ENCODE results near the gene UBE2S. TPM values are rescaled to one million over a fixed set of nuclear protein-coding genes. Genes with fewer than 3 reads are reported as not detected.

The UBE2S gene
- total RNA-seq, 1 donor from 2014 or later, result 53.4 TPM

- Histone ChIP-seq H3K4me3 (ENCODE audit: low read depth, low read length) (peak overlapping the region; percentile 67), H3K27me3 (ENCODE audit: control insufficient read depth, insufficient read depth, low read length) (no peaks in the 10 kb centered on the region), H3K36me3 (ENCODE audit: control insufficient read depth, insufficient read depth, low read length) (no peaks in the 10 kb centered on the region)
- TF ChIP-seq CTCF (IDR thresholded peaks at IDR 0.05; ENCODE audit: insufficient read depth, low read length, poor library complexity, severe bottlenecking), result no peak
- no peak for DNase-seq (ENCODE audit: low read depth)
These were observed 38.7 kb downstream of the UBE2S start for GRCh38 chr19:55368701-55369563.

DNA sequence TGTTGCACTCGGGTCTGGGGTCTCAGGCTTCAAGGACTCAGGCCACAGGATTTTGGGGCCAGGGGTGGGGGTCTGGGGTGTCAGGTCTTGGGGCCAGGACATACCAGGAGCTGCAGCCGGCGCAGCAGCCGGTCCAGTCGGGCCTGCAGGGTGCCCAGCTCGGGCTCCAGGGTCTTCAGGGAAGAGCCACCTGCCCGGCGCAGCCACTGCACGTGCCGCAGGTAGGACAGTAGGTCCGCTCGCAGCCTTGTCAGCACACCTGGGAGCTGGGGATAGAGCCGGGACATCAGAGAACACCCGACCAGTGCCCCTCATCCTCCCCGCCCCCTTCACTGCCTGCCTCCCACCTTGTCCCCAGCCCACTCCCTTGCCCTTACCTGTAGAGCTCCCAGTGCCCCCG lies 39.5 kb downstream of the UBE2S start:
- TF ChIP-seq CTCF (IDR thresholded peaks at IDR 0.05; ENCODE audit: insufficient read depth, low read length, poor library complexity, severe bottlenecking), result no peak
- peak overlapping the region; percentile 67 for H3K4me3 ChIP-seq (ENCODE audit: low read depth, low read length)

DNA sequence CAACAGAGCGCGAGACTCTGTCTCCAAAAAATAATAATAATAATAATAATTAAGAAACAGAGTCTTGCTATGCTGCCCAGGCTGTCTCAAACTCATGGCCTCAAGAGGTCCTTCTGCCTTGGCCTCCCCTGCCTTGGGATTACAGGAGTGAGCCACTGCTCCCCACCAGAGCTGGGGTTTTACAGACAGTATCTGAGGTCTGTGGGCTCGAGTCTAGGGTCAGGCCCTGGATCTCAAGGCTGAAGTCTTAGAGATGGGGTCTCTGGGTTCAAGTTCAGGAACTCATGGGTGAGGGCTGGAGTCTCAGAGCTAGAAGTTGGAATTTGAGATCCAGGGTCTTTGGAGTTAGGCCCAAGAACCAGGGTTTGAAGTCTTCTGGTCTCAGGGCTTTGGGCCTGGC lies 40.8 kb downstream of the UBE2S start:
- no peaks in the 10 kb centered on the region for H3K27me3 ChIP-seq (ENCODE audit: control insufficient read depth, insufficient read depth, low read length)
- DNase-seq (ENCODE audit: low read depth), result no peak
- H3K4me3 ChIP-seq (ENCODE audit: low read depth, low read length), result no peak overlapping the region
- TF ChIP-seq CTCF (IDR thresholded peaks at IDR 0.05; ENCODE audit: insufficient read depth, low read length, poor library complexity, severe bottlenecking), result no peak
- H3K36me3 ChIP-seq (ENCODE audit: control insufficient read depth, insufficient read depth, low read length), result no peaks in the 10 kb centered on the region

More for the DNA sequence above, 39.5 kb downstream of the UBE2S start:
- Histone ChIP-seq H3K27me3 (ENCODE audit: control insufficient read depth, insufficient read depth, low read length) (no peaks in the 10 kb centered on the region), H3K36me3 (ENCODE audit: control insufficient read depth, insufficient read depth, low read length) (no peaks in the 10 kb centered on the region)
- no peak for DNase-seq (ENCODE audit: low read depth)

DNA sequence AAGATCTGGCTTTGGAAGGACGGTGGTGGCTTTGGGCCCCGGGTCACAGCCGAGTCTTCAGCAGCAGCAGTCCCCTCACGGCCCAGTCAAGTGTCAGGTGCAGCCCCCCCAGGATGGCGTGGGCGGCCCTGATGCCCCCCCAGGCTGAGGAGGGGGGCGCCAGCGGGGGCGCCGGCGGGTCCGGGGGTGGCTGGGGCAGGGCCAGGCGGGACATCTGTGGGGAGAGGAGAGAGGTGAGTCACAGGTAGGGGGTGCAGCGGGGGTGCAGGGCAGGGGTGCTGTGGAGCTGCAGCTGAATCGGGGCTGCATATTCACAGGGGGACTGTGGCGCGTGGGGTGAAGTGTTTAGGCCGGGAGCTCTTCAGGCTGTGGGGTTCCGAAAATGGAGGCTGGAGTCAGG lies 41.6 kb downstream of the UBE2S start:
- no peaks in the 10 kb centered on the region for H3K36me3 ChIP-seq (ENCODE audit: control insufficient read depth, insufficient read depth, low read length)

DNA sequence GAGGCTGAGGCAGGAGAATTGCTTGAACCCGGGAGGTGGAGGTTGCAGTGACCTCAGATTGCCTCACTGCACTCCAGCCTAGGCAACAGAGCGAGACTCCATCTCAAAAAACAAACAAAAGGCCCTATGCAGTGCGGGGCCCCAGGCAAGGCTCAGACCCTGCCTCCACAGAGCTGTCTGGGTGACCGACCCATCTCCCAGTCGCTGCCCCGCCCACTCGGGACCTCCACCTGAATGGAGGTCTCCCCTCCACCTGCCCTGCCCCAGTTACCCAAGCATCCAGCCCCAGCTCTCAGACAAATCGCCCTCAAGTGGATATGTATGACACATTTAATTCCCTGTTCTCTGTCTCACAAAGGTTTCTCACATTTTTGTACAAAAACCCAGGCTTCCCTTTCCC lies 42.3 kb downstream of the UBE2S start:
- H3K27me3 ChIP-seq (ENCODE audit: control insufficient read depth, insufficient read depth, low read length), result no peaks in the 10 kb centered on the region
- no peak overlapping the region for H3K4me3 ChIP-seq (ENCODE audit: low read depth, low read length)
- H3K36me3 ChIP-seq (ENCODE audit: control insufficient read depth, insufficient read depth, low read length), result no peaks in the 10 kb centered on the region
- no peak for DNase-seq (ENCODE audit: low read depth)
- no peak for TF ChIP-seq CTCF (IDR thresholded peaks at IDR 0.05; ENCODE audit: insufficient read depth, low read length, poor library complexity, severe bottlenecking)

More for the DNA sequence above, 41.6 kb downstream of the UBE2S start:
- Histone ChIP-seq H3K27me3 (ENCODE audit: control insufficient read depth, insufficient read depth, low read length) (no peaks in the 10 kb centered on the region), H3K4me3 (ENCODE audit: low read depth, low read length) (no peak overlapping the region)
- DNase-seq (ENCODE audit: low read depth), result no peak
- TF ChIP-seq CTCF (IDR thresholded peaks at IDR 0.05; ENCODE audit: insufficient read depth, low read length, poor library complexity, severe bottlenecking), result no peak
